Loucy (cell line): ENCODE measurements around the gene CDC34.

Experiments
- H2AFZ ChIP-seq: fragments of 200-600 bp; sonication (generic); 2 replicates; pipeline ENCODE4 v1.6.0; 2016; ENCODE audit warnings: antibody characterized with exemption, mild to moderate bottlenecking, low read length, moderate library complexity
- H3F3A ChIP-seq: fragments of 200-600 bp; 2 replicates; pipeline ENCODE4 v1.6.0; 2016; ENCODE audit warnings: antibody characterized with exemption, low read depth, mild to moderate bottlenecking
- H3K27me3 ChIP-seq: fragments of 200-600 bp; sonication (generic); 2 replicates; pipeline ENCODE4 v1.6.1; 2014; ENCODE audit warnings: low read length, mild to moderate bottlenecking; ENCODE audit not compliant: insufficient read depth, poor library complexity, severe bottlenecking
- H3K36me3 ChIP-seq: fragments of 200-600 bp; sonication (generic); 2 replicates; pipeline ENCODE4 v1.6.1; 2016; ENCODE audit warnings: low read length; ENCODE audit not compliant: insufficient read depth
- H3K4me1 ChIP-seq: fragments of 200-600 bp; sonication (generic); 2 replicates; pipeline ENCODE4 v1.5.1; 2014; ENCODE audit warnings: low read length, mild to moderate bottlenecking; ENCODE audit not compliant: insufficient read depth, poor library complexity, severe bottlenecking
- H3K4me2 ChIP-seq: fragments of 200-600 bp; sonication (generic); 2 replicates; pipeline ENCODE4 v1.6.0; 2014; ENCODE audit warnings: antibody characterized with exemption, low read length, low read depth, mild to moderate bottlenecking; ENCODE audit not compliant: poor library complexity, severe bottlenecking
- H3K4me3 ChIP-seq: fragments of 200-600 bp; sonication (generic); 2 replicates; pipeline ENCODE4 v1.5.1; 2014; ENCODE audit warnings: low read length, mild to moderate bottlenecking, mixed read lengths; ENCODE audit not compliant: poor library complexity, severe bottlenecking
- H3K79me2 ChIP-seq: fragments of 200-600 bp; sonication (generic); 2 replicates; pipeline ENCODE4 v1.6.1; 2014; ENCODE audit warnings: low read length; ENCODE audit not compliant: insufficient read depth
- H3K9ac ChIP-seq: fragments of 200-600 bp; sonication (generic); 2 replicates; pipeline ENCODE4 v1.6.0; 2014; ENCODE audit warnings: mild to moderate bottlenecking, low read depth, low read length, moderate library complexity; ENCODE audit not compliant: poor library complexity, severe bottlenecking
- H3K9me2 ChIP-seq: fragments of 200-600 bp; sonication (generic); replicated peaks from 2 replicates; pipeline ENCODE4 v1.6.1; 2016; ENCODE audit warnings: low read depth, low read length, mixed read lengths
- H3K9me3 ChIP-seq: fragments of 200-600 bp; sonication (generic); 2 replicates; pipeline ENCODE4 v1.6.1; 2014; ENCODE audit warnings: mild to moderate bottlenecking, antibody characterized with exemption, low read length, low read depth; ENCODE audit not compliant: insufficient read depth
- H4K20me1 ChIP-seq: fragments of 200-600 bp; sonication (generic); 2 replicates; pipeline ENCODE4 v1.6.0; 2014; ENCODE audit warnings: antibody characterized with exemption, low read length, mild to moderate bottlenecking; ENCODE audit not compliant: insufficient read depth, poor library complexity, severe bottlenecking
- CTCF ChIP-seq: fragments of 200-600 bp; sonication (generic); conservative IDR thresholded peaks from 2 replicates; pipeline ENCODE4 v1.5.1; 2014; ENCODE audit warnings: mild to moderate bottlenecking, antibody characterized with exemption, low read length
- EZH2phosphoT487 ChIP-seq: fragments of 200-600 bp; IDR thresholded peaks from 2 replicates; pipeline ENCODE4 v1.6.1; 2018; ENCODE audit warnings: antibody characterized with exemption, mild to moderate bottlenecking, moderate library complexity, borderline replicate concordance

Gene CDC34

GRCh38 chr19:488505-489417 is 42.8 kb upstream of the CDC34 start:
- no peaks in the 10 kb centered on the region for H3K4me1 ChIP-seq
- H3K4me3 ChIP-seq = peak overlapping the region; percentile 95
- no peak for TF ChIP-seq CTCF
- TF ChIP-seq EZH2phosphoT487 = no peak
- no peaks in the 10 kb centered on the region for H3K36me3 ChIP-seq
- H3F3A ChIP-seq = peaks cover 5% of the 10 kb centered on the region; the same call in 1 of the 2 replicates
- no peaks in the 10 kb centered on the region for H4K20me1 ChIP-seq
- peaks cover 8% of the 10 kb centered on the region; the same call in 1 of the 2 replicates for H3K79me2 ChIP-seq
- peak overlapping the region; percentile 97 for H3K9ac ChIP-seq
- peak overlapping the region; percentile 100 for H3K4me2 ChIP-seq
- peak overlapping the region; percentile 99 for H2AFZ ChIP-seq
- no peaks in the 10 kb centered on the region for H3K9me3 ChIP-seq
- H3K9me2 ChIP-seq = no peaks in the 10 kb centered on the region
- H3K27me3 ChIP-seq = no peaks in the 10 kb centered on the region

- peaks cover 5% of the 10 kb centered on the region; the same call in 1 of the 2 replicates for H3F3A ChIP-seq
- no peaks in the 10 kb centered on the region for H3K9me2 ChIP-seq
- no peak for TF ChIP-seq EZH2phosphoT487
- TF ChIP-seq CTCF = no peak
- no peaks in the 10 kb centered on the region for H3K36me3 ChIP-seq
- peak overlapping the region; percentile 100 for H3K4me2 ChIP-seq
- H3K4me3 ChIP-seq = peak overlapping the region; percentile 95
- no peaks in the 10 kb centered on the region for H3K27me3 ChIP-seq
- peaks cover 8% of the 10 kb centered on the region; the same call in 1 of the 2 replicates for H3K79me2 ChIP-seq
- no peaks in the 10 kb centered on the region for H3K4me1 ChIP-seq
- no peaks in the 10 kb centered on the region for H3K9me3 ChIP-seq
- peak overlapping the region; percentile 87 for H2AFZ ChIP-seq
- peak overlapping the region; percentile 97 for H3K9ac ChIP-seq
- H4K20me1 ChIP-seq = no peaks in the 10 kb centered on the region
Observed at GRCh38 chr19:489418-490196, 42.0 kb upstream of the CDC34 start.

DNA sequence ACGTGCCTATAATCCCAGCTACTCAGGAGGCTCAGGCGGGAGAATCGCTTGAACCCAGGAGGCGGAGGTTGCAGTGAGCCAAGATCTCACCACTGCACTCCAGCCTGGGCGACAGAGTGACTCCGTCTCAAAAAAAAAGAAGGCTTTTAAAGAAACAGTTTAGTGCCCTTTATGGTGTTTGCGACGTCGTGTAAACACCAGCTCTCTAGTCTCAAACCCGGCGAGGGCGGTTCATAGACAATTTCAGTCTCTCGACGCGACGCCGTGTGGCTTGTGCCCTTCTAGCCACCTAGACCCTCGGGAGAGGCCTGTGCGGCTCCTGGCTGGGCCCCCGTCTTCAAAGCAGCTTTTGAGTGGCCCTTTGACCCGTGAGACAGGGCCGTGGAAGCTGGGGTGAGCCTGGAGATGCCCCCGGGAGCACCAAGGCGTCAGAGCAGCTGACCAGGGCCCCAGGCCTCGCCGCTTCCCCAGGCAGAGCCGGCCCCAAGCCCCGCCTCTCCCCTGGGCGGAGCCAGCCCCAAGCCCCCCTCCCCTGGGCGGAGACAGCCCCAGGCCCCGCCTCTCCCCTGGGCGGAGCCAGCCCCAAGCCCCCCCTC is 40.3 kb upstream of the CDC34 start:
- Histone ChIP-seq H3F3A (peaks cover 5% of the 10 kb centered on the region; the same call in 1 of the 2 replicates), H3K9me3 (no peaks in the 10 kb centered on the region), H3K4me1 (no peaks in the 10 kb centered on the region), H3K27me3 (no peaks in the 10 kb centered on the region), H4K20me1 (no peaks in the 10 kb centered on the region), H3K9ac (no peak overlapping the region), H3K36me3 (no peaks in the 10 kb centered on the region), H3K79me2 (peaks cover 8% of the 10 kb centered on the region; the same call in 1 of the 2 replicates), H2AFZ (no peak overlapping the region), H3K9me2 (no peaks in the 10 kb centered on the region), H3K4me2 (no peak overlapping the region), H3K4me3 (no peak overlapping the region)
- TF ChIP-seq EZH2phosphoT487 (no peak), CTCF (no peak)
